GM12892 (cell line): ENCODE results near the gene PTPN1.

Experiments used
- POLR2A ChIP-seq: IDR thresholded peaks from 2 replicates; pipeline ENCODE4 v1.6.1; 2011; ENCODE audit warnings: low read depth, low read length, control low read depth
- POLR2AphosphoS5 ChIP-seq: IDR thresholded peaks from 2 replicates; pipeline ENCODE4 v1.6.1; 2011; ENCODE audit warnings: low read depth, low read length, control low read depth
- TAF1 ChIP-seq: IDR thresholded peaks from 2 replicates; pipeline ENCODE4 v1.6.1; 2011; ENCODE audit warnings: low read depth, mild to moderate bottlenecking, control low read depth, low read length, borderline replicate concordance

- TF ChIP-seq POLR2A (no peak), POLR2AphosphoS5 (no peak), TAF1 (no peak)
Measured at GRCh38 chr20:50482396-50482981, 27.7 kb upstream of the PTPN1 start.
